ENCODE data around the gene OMA1.

The OMA1 gene

GRCh38 chr1:58572690-58573089 is 26.2 kb upstream of the OMA1 start:
- H3K36me3 ChIP-seq (ENCODE audit: low read depth): peaks cover 10% of the 10 kb centered on the region; the same call in 1 of the 2 replicates
- H3K9me3 ChIP-seq (ENCODE audit: severe bottlenecking): no peaks in the 10 kb centered on the region
- peak overlapping the region; percentile 90 for H3K27ac ChIP-seq (ENCODE audit: poor library complexity, severe bottlenecking)
- TF ChIP-seq, protein P1, sequence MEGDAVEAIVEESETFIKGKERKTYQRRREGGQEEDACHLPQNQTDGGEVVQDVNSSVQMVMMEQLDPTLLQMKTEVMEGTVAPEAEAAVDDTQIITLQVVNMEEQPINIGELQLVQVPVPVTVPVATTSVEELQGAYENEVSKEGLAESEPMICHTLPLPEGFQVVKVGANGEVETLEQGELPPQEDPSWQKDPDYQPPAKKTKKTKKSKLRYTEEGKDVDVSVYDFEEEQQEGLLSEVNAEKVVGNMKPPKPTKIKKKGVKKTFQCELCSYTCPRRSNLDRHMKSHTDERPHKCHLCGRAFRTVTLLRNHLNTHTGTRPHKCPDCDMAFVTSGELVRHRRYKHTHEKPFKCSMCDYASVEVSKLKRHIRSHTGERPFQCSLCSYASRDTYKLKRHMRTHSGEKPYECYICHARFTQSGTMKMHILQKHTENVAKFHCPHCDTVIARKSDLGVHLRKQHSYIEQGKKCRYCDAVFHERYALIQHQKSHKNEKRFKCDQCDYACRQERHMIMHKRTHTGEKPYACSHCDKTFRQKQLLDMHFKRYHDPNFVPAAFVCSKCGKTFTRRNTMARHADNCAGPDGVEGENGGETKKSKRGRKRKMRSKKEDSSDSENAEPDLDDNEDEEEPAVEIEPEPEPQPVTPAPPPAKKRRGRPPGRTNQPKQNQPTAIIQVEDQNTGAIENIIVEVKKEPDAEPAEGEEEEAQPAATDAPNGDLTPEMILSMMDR (IDR thresholded peaks at IDR 0.05; ENCODE audit: poor library complexity, severe bottlenecking): no peak
- H3K4me3 ChIP-seq (ENCODE audit: severe bottlenecking): no peak overlapping the region
- peaks cover 39% of the 10 kb centered on the region for H3K4me1 ChIP-seq (ENCODE audit: insufficient read depth, poor library complexity, severe bottlenecking)
- no peaks in the 10 kb centered on the region for H3K27me3 ChIP-seq (ENCODE audit: insufficient read depth, poor library complexity, severe bottlenecking)
- DNase-seq (ENCODE audit: low spot score) (peak; percentile 85), ATAC-seq (ENCODE audit: low read depth) (peak; percentile 62)

GRCh38 chr1:58571616-58572015 is 25.1 kb upstream of the OMA1 start:
- Histone ChIP-seq H3K4me3 (ENCODE audit: severe bottlenecking) (no peak overlapping the region), H3K27ac (ENCODE audit: poor library complexity, severe bottlenecking) (peak overlapping the region; percentile 90), H3K4me1 (ENCODE audit: insufficient read depth, poor library complexity, severe bottlenecking) (peaks cover 37% of the 10 kb centered on the region), H3K9me3 (ENCODE audit: severe bottlenecking) (no peaks in the 10 kb centered on the region), H3K27me3 (ENCODE audit: insufficient read depth, poor library complexity, severe bottlenecking) (no peaks in the 10 kb centered on the region), H3K36me3 (ENCODE audit: low read depth) (peaks cover 10% of the 10 kb centered on the region; the same call in 1 of the 2 replicates)
- ATAC-seq (ENCODE audit: low read depth): no peak
- TF ChIP-seq, protein P1 (IDR thresholded peaks at IDR 0.05; ENCODE audit: poor library complexity, severe bottlenecking): no peak
- DNase-seq (ENCODE audit: low spot score): no peak

DNA sequence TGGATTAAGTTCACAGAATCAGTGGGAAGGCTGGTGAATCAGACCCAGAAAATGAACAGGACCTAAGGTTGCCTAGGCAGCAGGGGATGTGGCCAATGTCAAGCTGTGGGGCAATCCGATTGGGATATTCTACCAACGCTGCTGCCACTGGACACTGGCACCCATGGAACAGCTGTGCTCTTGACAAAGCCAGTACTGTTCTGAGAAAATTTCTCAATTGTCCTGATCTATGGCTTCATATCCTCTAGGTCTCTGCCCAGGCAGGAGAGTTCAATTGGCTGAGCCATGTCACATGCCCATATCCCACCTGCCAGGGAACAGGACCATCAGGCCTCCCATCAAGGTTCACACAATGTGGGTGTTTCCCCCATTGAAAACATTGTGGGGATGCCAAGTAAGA is 24.3 kb upstream of the OMA1 start:
- no peaks in the 10 kb centered on the region for H3K9me3 ChIP-seq (ENCODE audit: severe bottlenecking)
- no peaks in the 10 kb centered on the region for H3K27me3 ChIP-seq (ENCODE audit: insufficient read depth, poor library complexity, severe bottlenecking)
- peaks cover 37% of the 10 kb centered on the region for H3K4me1 ChIP-seq (ENCODE audit: insufficient read depth, poor library complexity, severe bottlenecking)
- no peak overlapping the region for H3K4me3 ChIP-seq (ENCODE audit: severe bottlenecking)
- DNase-seq (ENCODE audit: low spot score): no peak
- ATAC-seq (ENCODE audit: low read depth): no peak
- H3K27ac ChIP-seq (ENCODE audit: poor library complexity, severe bottlenecking): no peak overlapping the region
- TF ChIP-seq, protein P1 (IDR thresholded peaks at IDR 0.05; ENCODE audit: poor library complexity, severe bottlenecking): no peak
- H3K36me3 ChIP-seq (ENCODE audit: low read depth): peaks cover 10% of the 10 kb centered on the region; the same call in 1 of the 2 replicates

DNA sequence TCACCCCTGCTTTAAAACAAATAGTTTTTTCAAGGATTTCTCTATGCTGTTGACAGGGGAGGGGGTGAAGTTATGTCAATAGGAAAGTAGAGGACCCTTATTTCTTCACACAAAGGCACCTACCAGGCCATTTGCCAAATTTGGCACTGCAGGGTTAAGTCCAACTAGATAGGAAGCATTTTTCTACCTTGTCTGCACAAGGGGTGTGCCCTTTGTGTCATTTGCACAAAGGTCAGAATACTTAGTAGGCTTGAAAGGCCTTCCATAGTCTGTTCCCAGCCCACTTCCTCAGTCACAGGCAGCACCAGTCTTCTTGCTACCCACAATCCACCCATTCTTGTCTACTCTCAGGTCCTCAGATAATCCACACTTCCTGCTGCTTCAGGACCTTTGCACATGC is 23.6 kb upstream of the OMA1 start:
- H3K27me3 ChIP-seq (ENCODE audit: insufficient read depth, poor library complexity, severe bottlenecking): no peaks in the 10 kb centered on the region
- ATAC-seq (ENCODE audit: low read depth) (no peak), DNase-seq (ENCODE audit: low spot score) (no peak)

GRCh38 chr1:58568911-58569310 is 22.4 kb upstream of the OMA1 start:
- no peak for DNase-seq (ENCODE audit: low spot score)
- ATAC-seq (ENCODE audit: low read depth): no peak

More for the DNA sequence above, 23.6 kb upstream of the OMA1 start:
- Histone ChIP-seq H3K9me3 (ENCODE audit: severe bottlenecking) (no peaks in the 10 kb centered on the region), H3K4me1 (ENCODE audit: insufficient read depth, poor library complexity, severe bottlenecking) (peaks cover 37% of the 10 kb centered on the region), H3K27ac (ENCODE audit: poor library complexity, severe bottlenecking) (no peak overlapping the region), H3K36me3 (ENCODE audit: low read depth) (peaks cover 3% of the 10 kb centered on the region; the same call in 1 of the 2 replicates), H3K4me3 (ENCODE audit: severe bottlenecking) (no peak overlapping the region)
- TF ChIP-seq, protein P1 (IDR thresholded peaks at IDR 0.05; ENCODE audit: poor library complexity, severe bottlenecking): no peak

More at GRCh38 chr1:58568911-58569310, 22.4 kb upstream of the OMA1 start:
- TF ChIP-seq, protein P1 (IDR thresholded peaks at IDR 0.05; ENCODE audit: poor library complexity, severe bottlenecking): no peak
- Histone ChIP-seq H3K36me3 (ENCODE audit: low read depth) (no peaks in the 10 kb centered on the region), H3K9me3 (ENCODE audit: severe bottlenecking) (no peaks in the 10 kb centered on the region), H3K27me3 (ENCODE audit: insufficient read depth, poor library complexity, severe bottlenecking) (no peaks in the 10 kb centered on the region), H3K27ac (ENCODE audit: poor library complexity, severe bottlenecking) (no peak overlapping the region), H3K4me3 (ENCODE audit: severe bottlenecking) (no peak overlapping the region), H3K4me1 (ENCODE audit: insufficient read depth, poor library complexity, severe bottlenecking) (peaks cover 26% of the 10 kb centered on the region)

Data from RWPE2 (cell line).